A172 (cell line): ENCODE data around the gene RFFL. TPM values are rescaled to one million over a fixed set of nuclear protein-coding genes. Genes with fewer than 3 reads are reported as not detected.

Experiments
- DNase-seq: peaks from one replicate; pipeline ENCODE4 v3.0.0-alpha.2; 2015; ENCODE audit warnings: low spot score
- total RNA-seq: library from RNA; depleted of rRNA; stranded (reverse); fragments of >200 nt; shearing (Covaris generic); gene quantifications from 2 replicates; pipeline ENCODE4 v1.2.3, GENCODE V29; 2014; rRNA removed

RFFL gene
- total RNA-seq, 1 experiment from 2014 or later, result 12.8 TPM

DNA sequence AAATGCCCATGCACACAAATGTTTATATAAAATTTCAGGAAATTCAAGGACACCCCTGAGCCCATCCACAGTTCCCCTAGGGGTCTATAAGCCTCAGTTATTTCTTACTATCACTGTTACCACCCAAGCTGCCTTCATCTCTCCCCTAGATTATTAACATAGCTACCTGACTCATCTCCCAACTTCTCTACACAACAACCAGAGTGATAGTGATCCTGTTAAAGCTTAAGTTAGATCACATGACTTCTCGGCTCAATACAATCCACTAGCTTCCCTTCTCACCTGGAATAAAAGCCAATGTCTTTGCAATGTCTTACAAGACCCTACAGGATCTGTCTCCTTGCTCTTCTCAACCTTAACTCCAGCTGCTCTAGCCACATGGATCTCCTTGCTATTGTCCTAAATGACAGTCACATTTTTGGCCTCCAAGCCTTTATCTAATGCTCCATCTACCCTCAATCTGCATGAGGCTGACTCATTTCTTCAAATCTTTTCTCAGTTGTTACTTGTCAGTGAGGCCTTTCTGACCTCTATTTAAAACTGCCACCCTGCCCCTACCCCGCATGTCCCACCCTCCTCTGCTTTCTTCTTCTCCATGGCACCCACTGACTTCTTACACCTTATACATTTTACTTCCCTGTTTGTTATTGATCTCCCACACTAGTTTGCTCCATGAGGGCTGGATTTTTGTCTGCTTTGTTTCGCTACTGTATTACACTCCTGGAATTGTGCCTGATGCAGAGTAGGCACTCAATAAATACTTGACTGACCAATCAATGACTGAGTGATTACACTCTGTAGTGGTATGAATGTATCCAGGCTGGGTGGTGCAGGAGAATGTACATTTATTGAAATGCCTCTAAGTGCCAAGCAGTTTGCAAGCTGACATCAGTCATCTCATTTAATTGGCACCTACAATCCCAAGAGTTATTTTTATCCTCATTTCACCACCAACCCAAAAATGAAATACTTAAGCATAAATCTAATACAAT lies 88.4 kb downstream of the RFFL start:
- no peak for DNase-seq

DNA sequence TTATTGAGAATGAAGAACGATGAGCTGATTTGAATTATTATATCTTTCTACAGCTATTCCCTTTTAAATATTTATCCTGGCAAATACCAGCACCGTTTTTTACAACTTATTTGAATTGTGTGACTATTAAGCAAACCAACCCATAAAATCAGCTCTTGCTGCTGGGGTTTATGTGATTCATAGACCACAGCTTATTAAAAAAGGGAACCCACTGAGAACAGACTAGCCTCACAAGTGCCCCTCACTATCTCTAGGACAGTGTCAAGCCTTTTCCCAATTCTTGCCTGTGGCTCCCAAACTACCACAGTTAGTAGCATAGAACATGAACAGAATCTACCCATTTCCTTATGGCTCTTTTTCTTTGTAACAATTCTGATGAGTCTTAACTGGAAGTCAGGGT lies 89.3 kb downstream of the RFFL start:
- DNase-seq, result no peak

DNA sequence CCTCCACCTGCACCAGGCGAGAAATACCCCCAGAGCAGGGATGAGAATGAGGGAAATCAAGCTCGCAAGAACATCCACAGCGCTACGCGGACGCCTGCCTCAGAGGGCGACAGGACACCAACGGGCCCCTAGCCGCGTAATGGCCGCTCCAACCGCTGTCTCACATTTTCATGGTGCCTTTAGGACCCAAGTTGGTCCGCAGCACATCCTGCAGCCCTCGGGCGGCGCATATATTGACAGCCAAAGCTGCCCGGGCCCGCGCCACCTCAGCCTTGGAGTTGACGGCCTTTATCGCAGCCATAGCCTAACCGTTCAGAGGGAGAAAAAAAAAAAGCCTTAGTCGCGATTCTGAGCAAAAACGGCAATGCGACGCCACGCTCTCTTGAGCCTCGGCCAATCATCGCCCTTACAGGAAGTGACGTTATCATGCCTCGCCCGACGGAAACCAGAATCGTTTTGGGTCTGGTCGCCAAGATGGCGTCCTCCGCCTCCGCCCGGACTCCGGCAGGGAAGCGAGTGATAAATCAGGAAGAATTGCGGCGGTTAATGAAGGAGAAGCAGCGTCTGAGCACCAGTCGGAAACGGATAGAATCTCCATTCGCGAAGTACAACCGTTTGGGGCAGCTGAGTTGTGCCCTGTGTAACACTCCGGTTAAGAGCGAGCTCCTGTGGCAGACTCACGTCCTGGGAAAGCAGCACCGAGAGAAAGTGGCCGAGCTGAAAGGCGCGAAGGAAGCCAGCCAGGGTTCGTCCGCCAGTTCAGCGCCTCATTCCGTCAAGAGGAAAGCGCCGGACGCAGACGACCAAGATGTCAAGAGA lies 102.2 kb downstream of the RFFL start, which contains the start of the genes CCT6B and ZNF830:
CCT6B (minus strand) TSS at position 368 of the 819 bp plus-strand sequence; CDS start at position 301, 67 bp downstream.
ZNF830 (plus strand) TSS at position 448 of the 819 bp plus-strand sequence; CDS start at position 475, 27 bp downstream.
- DNase-seq, result peak; percentile 92

DNA sequence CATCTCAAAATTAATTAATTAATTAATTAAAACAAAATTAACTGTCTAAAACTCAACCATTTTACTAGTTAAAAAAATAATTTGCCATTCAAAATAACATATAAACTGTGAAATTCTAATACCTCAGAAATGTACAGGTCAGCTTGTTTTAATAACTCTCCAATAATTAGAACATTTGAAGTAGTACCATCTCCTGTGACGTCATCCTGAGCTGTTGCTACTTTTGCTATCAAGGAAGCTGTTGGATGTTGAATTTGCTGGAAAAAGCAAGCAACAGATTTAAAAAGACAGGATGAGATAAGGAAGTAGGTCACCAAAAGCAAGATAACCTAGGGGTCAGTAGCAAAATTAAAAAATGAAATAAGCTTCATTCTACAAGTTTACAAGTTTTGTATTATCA lies 105.1 kb downstream of the RFFL start:
- DNase-seq, result no peak

Other genes starting within 250 kb of the RFFL start
- gene CCT6B, start 102.2 kb downstream of the RFFL start, total RNA-seq, result 4.5 and 5.0 TPM in 2 replicates
- 17.6 and 25.4 TPM in 2 replicates for gene ZNF830, start 102.2 kb downstream of the RFFL start, total RNA-seq
- gene LIG3, start 83.2 kb downstream of the RFFL start, total RNA-seq, result 41.5 and 52.0 TPM in 2 replicates
- gene RAD51D, start 56.2 kb upstream of the RFFL start, total RNA-seq, result 11.0 and 11.3 TPM in 2 replicates
- gene FNDC8, start 57.9 kb upstream of the RFFL start, total RNA-seq, result not detected in 2 replicates
- 16.8 and 20.3 TPM in 2 replicates for gene NLE1, start 78.6 kb upstream of the RFFL start, total RNA-seq
- gene UNC45B, start 84.1 kb upstream of the RFFL start, total RNA-seq, result not detected in 2 replicates
- gene SLC35G3, start 130.7 kb upstream of the RFFL start, total RNA-seq, result not detected in 2 replicates
- 7.6 and 17.0 TPM in 2 replicates for gene SLFN5, start 179.4 kb upstream of the RFFL start, total RNA-seq